ENCODE results near the gene SNRNP35.

DNA sequence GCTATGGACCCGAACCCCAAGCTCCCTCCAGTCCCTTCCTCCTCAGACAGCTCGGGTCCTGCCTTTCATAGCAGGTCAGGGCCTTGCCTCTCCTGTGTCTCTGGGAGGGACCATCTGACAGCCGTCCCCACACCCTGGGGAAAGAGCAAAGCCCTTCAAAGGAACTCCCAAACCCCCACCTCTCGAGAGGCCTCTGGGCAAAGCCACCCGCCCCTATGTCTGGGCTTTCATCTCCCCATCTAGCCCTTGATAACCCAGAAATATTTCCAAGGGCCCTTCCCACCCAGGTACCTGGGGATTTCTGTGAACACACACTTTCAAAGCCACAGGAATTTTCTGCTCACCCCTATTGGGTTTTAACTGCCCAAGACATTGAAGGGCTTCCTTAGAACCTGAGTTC lies 32.1 kb downstream of the SNRNP35 start:
- no peak for TF ChIP-seq CTCF (IDR thresholded peaks at IDR 0.05)
- TF ChIP-seq POLR2A (IDR thresholded peaks at IDR 0.05): no peak
- no peak for TF ChIP-seq EP300 (IDR thresholded peaks at IDR 0.05)

All from ovary (tissue), 3 donors.